ENCODE measurements around the gene PSMF1.

DNA sequence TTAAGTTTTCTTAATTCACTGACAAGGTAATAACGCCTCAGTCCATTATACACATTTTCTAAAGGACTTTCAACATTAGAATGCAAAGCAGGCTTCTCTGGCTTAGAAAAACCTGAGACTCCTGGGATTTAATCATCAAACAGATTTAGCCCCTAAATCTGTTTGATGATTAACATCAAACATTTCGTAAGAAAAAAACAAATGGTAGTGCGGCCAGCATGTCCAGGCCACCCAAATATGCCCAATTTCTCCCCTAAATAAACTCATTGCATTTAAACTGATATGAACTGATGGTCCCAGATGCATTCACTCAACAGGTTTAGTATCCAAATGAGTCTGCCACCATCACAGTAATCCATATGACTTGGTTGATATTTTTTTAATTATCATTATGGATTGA is 60.2 kb downstream of the PSMF1 start:
- no peak for TF ChIP-seq MAFK (IDR thresholded peaks at IDR 0.05; ENCODE audit: low read depth, low read length)
- no peak for TF ChIP-seq POLR2A (IDR thresholded peaks at IDR 0.05; ENCODE audit: low read depth, low read length)
- TF ChIP-seq CTCF (conservative IDR thresholded peaks at IDR 0.05; ENCODE audit: low read depth, low read length), result no peak
- TF ChIP-seq CEBPB (IDR thresholded peaks at IDR 0.05; ENCODE audit: low read depth, low read length), result no peak

Measured in IMR-90 (cell line).